ENCODE data around the gene NFXL1.

GRCh38 chr4:47933840-47934239, 19.5 kb upstream of the NFXL1 start:
- TF ChIP-seq, protein P1, sequence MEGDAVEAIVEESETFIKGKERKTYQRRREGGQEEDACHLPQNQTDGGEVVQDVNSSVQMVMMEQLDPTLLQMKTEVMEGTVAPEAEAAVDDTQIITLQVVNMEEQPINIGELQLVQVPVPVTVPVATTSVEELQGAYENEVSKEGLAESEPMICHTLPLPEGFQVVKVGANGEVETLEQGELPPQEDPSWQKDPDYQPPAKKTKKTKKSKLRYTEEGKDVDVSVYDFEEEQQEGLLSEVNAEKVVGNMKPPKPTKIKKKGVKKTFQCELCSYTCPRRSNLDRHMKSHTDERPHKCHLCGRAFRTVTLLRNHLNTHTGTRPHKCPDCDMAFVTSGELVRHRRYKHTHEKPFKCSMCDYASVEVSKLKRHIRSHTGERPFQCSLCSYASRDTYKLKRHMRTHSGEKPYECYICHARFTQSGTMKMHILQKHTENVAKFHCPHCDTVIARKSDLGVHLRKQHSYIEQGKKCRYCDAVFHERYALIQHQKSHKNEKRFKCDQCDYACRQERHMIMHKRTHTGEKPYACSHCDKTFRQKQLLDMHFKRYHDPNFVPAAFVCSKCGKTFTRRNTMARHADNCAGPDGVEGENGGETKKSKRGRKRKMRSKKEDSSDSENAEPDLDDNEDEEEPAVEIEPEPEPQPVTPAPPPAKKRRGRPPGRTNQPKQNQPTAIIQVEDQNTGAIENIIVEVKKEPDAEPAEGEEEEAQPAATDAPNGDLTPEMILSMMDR (IDR thresholded peaks at IDR 0.05; ENCODE audit: low read depth, low read length, poor library complexity, severe bottlenecking), result peak; percentile 59
- TF ChIP-seq EZH2phosphoT487 (IDR thresholded peaks at IDR 0.05; ENCODE audit: borderline replicate concordance, low read length), result no peak

All from DOHH2 (cell line).